A673 (cell line): Measurements from ENCODE around the gene LRBA. TPM values are rescaled to one million over a fixed set of nuclear protein-coding genes. Genes with fewer than 3 reads are reported as not detected.

ENCODE experiments used
- BruUV-seq: library from RNA; stranded (reverse); fragments of 400-500 nt; replicated peaks from 2 replicates; lab custom pipeline; 2021; lab: Mats Ljungman, UMichigan
- CTCF ChIA-PET: fragments of 300-600 bp; sonication (Branson Sonifier 250); formaldehyde crosslinking; loops from one replicate; lab custom pipeline; 2022; ENCODE audit warnings: antibody characterized with exemption; lab: Charles Lee
- POLR2A ChIA-PET: fragments of 300-600 bp; sonication (Branson Sonifier 250); formaldehyde crosslinking; loops from one replicate; lab custom pipeline; 2022; ENCODE audit warnings: antibody characterized with exemption; ENCODE audit not compliant: low non-redundant PET; lab: Charles Lee
- DNase-seq: peaks from one replicate; pipeline ENCODE4 v3.0.0-alpha.2; 2015; ENCODE audit warnings: low spot score
- H3K27ac ChIP-seq: fragments of 200-600 bp; sonication (generic); 2 replicates; pipeline ENCODE4 v1.5.1; 2016; ENCODE audit warnings: mixed run types, low read depth, mild to moderate bottlenecking, mixed read lengths, antibody characterized with exemption, low read length; ENCODE audit not compliant: poor library complexity, severe bottlenecking
- H3K27me3 ChIP-seq: fragments of 200-600 bp; sonication (generic); replicated peaks from 2 replicates; pipeline ENCODE4 v1.6.1; 2017; ENCODE audit warnings: mixed run types, low read depth, mild to moderate bottlenecking, mixed read lengths, antibody characterized with exemption, low read length; ENCODE audit not compliant: insufficient read depth, poor library complexity
- H3K36me3 ChIP-seq: fragments of 200-600 bp; sonication (generic); 2 replicates; pipeline ENCODE4 v1.6.1; 2016; ENCODE audit warnings: mixed run types, mild to moderate bottlenecking, mixed read lengths, antibody characterized with exemption, low read length; ENCODE audit not compliant: insufficient read depth, poor library complexity, severe bottlenecking
- H3K4me1 ChIP-seq: fragments of 200-600 bp; sonication (generic); 2 replicates; pipeline ENCODE4 v1.6.1; 2017; ENCODE audit warnings: mixed run types, mild to moderate bottlenecking, mixed read lengths, antibody characterized with exemption, low read length; ENCODE audit not compliant: insufficient read depth, poor library complexity, severe bottlenecking
- H3K4me3 ChIP-seq: fragments of 200-600 bp; sonication (generic); 2 replicates; pipeline ENCODE4 v1.5.1; 2016; ENCODE audit warnings: low read depth, mixed run types, mild to moderate bottlenecking, mixed read lengths, low read length; ENCODE audit not compliant: poor library complexity, severe bottlenecking
- H3K9me3 ChIP-seq: fragments of 200-600 bp; sonication (generic); 2 replicates; pipeline ENCODE4 v1.6.1; 2016; ENCODE audit warnings: mixed run types, low read depth, mild to moderate bottlenecking, mixed read lengths, antibody characterized with exemption, low read length; ENCODE audit not compliant: poor library complexity, severe bottlenecking
- CTCF ChIP-seq: fragments of 300-800, 200-600 bp; sonication (generic); conservative IDR thresholded peaks from 2 replicates; pipeline ENCODE4 v1.5.1; 2017; ENCODE audit warnings: low read depth, mild to moderate bottlenecking, antibody characterized with exemption, low read length, moderate library complexity, mixed read lengths
- EZH2 ChIP-seq: fragments of 200-600 bp; sonication (generic); IDR thresholded peaks from 2 replicates; pipeline ENCODE4 v1.6.1; 2017; ENCODE audit warnings: borderline replicate concordance, low read depth, mild to moderate bottlenecking, mixed read lengths, antibody characterized with exemption, low read length; ENCODE audit not compliant: poor library complexity, severe bottlenecking
- intact Hi-C: fragments of 100-400 bp; cut with micrococcal nuclease; formaldehyde crosslinking; loops from one replicate; pipeline ENCODE4 v1.10.0; 2022; ENCODE audit not compliant: unreplicated experiment
- total RNA-seq: library from RNA; stranded (reverse); gene quantifications from 2 replicates; pipeline ENCODE4 v1.2.3, GENCODE V29; 2021

The LRBA gene
- total RNA-seq, 1 experiment from 2014 or later: 35.7 TPM

- no TSS peak for BruUV-seq
- intact Hi-C loops: no loop called here
- Histone ChIP-seq H3K4me3 (no peak overlapping the region), H3K9me3 (no peaks in the 10 kb centered on the region), H3K27ac (no peak overlapping the region), H3K27me3 (no peaks in the 10 kb centered on the region), H3K4me1 (no peaks in the 10 kb centered on the region), H3K36me3 (no peaks in the 10 kb centered on the region)
- POLR2A ChIA-PET: no interaction called here
- DNase-seq: no peak
- CTCF ChIA-PET: no interaction called here
- TF ChIP-seq CTCF (no peak), EZH2 (no peak)
Observed at GRCh38 chr4:150431221-150431620, 583.9 kb downstream of the LRBA start.

- DNase-seq: no peak
- TF ChIP-seq CTCF (no peak), EZH2 (no peak)
- Histone ChIP-seq H3K4me3 (no peak overlapping the region), H3K36me3 (no peaks in the 10 kb centered on the region), H3K9me3 (no peaks in the 10 kb centered on the region), H3K27me3 (no peaks in the 10 kb centered on the region), H3K4me1 (no peaks in the 10 kb centered on the region), H3K27ac (no peak overlapping the region)
- CTCF ChIA-PET: no interaction called here
- BruUV-seq: no TSS peak
- POLR2A ChIA-PET: no interaction called here
- intact Hi-C loops: no loop called here
Observed at GRCh38 chr4:150425161-150425560, 589.9 kb downstream of the LRBA start.

- intact Hi-C loops: no loop called here
- no peaks in the 10 kb centered on the region for H3K36me3 ChIP-seq
- BruUV-seq: no TSS peak
- POLR2A ChIA-PET: no interaction called here
- no peaks in the 10 kb centered on the region for H3K9me3 ChIP-seq
- no peak overlapping the region for H3K4me3 ChIP-seq
- CTCF ChIA-PET: no interaction called here
- TF ChIP-seq EZH2 (no peak), CTCF (no peak)
- no peak for DNase-seq
- no peaks in the 10 kb centered on the region for H3K4me1 ChIP-seq
- no peak overlapping the region for H3K27ac ChIP-seq
- no peaks in the 10 kb centered on the region for H3K27me3 ChIP-seq
Observed at GRCh38 chr4:150423503-150423902, 591.6 kb downstream of the LRBA start.
